HFFc6 (cell line): ENCODE results near the gene SGMS1. TPM values are rescaled to one million over a fixed set of nuclear protein-coding genes. Genes with fewer than 3 reads are reported as not detected.

ENCODE experiments used
- DNase-seq: peaks from one replicate; pipeline ENCODE4 v3.0.0-alpha.2; 2018
- H3K27ac Mint-ChIP-seq: 2 replicates; pipeline ENCODE4 v1.8.0; 2020; ENCODE audit warnings: mild to moderate bottlenecking, mixed read lengths
- H3K27me3 Mint-ChIP-seq: 2 replicates; pipeline ENCODE4 v1.8.0; 2021; ENCODE audit warnings: mild to moderate bottlenecking, moderate library complexity, mixed read lengths; ENCODE audit not compliant: insufficient read depth
- H3K36me3 Mint-ChIP-seq: 2 replicates; pipeline ENCODE4 v1.8.0; 2021; ENCODE audit warnings: low read depth, mixed read lengths
- H3K4me1 Mint-ChIP-seq: 2 replicates; pipeline ENCODE4 v1.8.0; 2020; ENCODE audit warnings: low read depth, mixed read lengths
- H3K4me3 Mint-ChIP-seq: 2 replicates; pipeline ENCODE4 v1.8.0; 2020; ENCODE audit warnings: mild to moderate bottlenecking, moderate library complexity, mixed read lengths
- H3K9me3 Mint-ChIP-seq: 2 replicates; pipeline ENCODE4 v1.8.0; 2020; ENCODE audit warnings: mild to moderate bottlenecking, mixed read lengths
- CTCF ChIP-seq: fragments of 200-600 bp; sonication (generic); IDR thresholded peaks from 2 replicates; pipeline ENCODE4 v1.5.0; 2021; ENCODE audit warnings: antibody characterized with exemption, mild to moderate bottlenecking
- total RNA-seq, 6 experiments: library from RNA; stranded (reverse); fragmentation: NEBNext Ultra II Directional; extraction: Animal tissue kit (Norgen Biotek cat#: 25700); gene quantifications; 2 replicates in 1 of 6; 3 replicates in 5 of 6; pipeline ENCODE4 v1.2.3, GENCODE V29; 2021

The SGMS1 gene
- total RNA-seq, 6 experiments from 2014 or later = 19.6 to 27.5 (median 24.6) TPM

DNA sequence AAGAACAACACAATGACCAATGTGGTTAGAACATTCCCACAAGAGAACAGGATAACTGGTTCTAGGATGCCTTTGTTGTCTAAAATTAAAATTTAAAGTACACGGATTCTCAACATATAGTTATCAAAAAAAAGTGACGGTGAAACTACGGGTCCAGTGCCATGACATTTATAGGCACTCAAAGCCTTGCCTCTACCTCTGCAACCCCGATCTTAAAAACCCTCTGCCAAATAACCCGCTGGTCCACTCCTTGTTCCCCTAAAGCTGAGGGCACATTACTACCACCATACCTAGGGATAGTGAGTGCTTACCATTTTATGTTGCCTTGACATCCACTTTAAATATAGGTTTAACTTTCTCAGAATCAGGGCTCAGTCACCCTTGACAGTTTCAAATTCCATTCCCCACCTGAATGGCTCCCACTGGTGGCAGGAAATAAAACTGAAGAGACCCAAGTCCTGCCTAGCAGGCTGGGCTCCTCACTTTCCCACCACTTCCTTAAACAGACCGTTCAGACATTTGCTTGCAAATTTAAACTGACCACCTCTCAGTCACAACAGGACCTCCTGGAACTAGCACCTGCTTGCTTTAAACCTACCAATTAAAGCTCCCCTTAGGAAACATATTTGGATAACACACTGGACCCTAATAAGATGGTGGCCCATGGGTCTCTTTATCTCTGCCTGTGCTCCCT is 202.6 kb downstream of the SGMS1 start:
- Mint-ChIP-seq H3K4me3 (no peak overlapping the region), H3K36me3 (no peaks in the 10 kb centered on the region; the same call in 1 of the 2 replicates), H3K9me3 (no peaks in the 10 kb centered on the region), H3K4me1 (peaks cover 50% of the 10 kb centered on the region), H3K27ac (no peak overlapping the region; the same call in 1 of the 2 replicates), H3K27me3 (no peaks in the 10 kb centered on the region)
- peak; percentile 86 for TF ChIP-seq CTCF
- DNase-seq = no peak

DNA sequence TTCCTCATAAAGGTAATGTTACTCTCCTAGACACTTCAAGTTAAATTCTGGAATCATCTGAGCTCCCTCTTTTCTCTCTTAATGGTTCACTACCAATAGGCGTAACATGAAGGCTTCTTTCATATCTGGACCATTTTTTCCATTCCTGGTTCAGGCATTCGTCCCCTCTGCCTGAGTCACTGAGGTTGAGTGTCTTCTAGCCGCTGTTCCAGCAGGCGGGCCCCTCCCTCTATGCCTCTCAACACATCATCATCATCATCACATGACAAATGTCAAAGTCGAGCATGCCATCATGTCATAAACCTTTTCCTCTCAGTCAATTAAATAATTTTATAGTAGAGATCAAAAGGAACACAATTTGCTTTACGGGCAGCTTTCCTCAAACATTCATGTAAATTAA is 203.6 kb downstream of the SGMS1 start:
- Mint-ChIP-seq H3K27me3 (no peaks in the 10 kb centered on the region), H3K9me3 (no peaks in the 10 kb centered on the region), H3K4me3 (no peak overlapping the region), H3K27ac (no peak overlapping the region; the same call in 1 of the 2 replicates), H3K36me3 (no peaks in the 10 kb centered on the region; the same call in 1 of the 2 replicates), H3K4me1 (peaks cover 60% of the 10 kb centered on the region)
- DNase-seq = no peak
- no peak for TF ChIP-seq CTCF

DNA sequence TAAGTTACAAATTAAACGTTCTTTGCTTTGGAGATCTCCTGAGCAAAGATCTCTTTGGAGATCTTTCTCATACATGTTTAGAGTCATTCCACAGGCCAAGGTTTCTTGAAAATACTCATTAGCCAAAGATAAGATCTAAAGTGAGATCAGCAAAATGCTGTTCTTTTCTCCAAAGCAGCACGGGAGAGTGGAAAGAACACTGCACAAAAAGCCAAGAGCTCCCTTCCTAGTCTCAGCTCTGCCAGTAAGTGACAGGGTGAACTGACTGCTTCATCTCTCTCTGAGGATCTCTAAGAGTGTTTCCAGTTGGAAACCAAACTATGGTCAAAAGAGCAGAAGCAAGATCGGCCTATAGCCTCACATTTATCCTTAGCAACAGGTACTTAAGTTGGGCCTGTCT is 204.0 kb downstream of the SGMS1 start:
- Mint-ChIP-seq H3K27ac (no peak overlapping the region; the same call in none of the 2 replicates), H3K4me3 (no peak overlapping the region), H3K36me3 (no peaks in the 10 kb centered on the region; the same call in 1 of the 2 replicates), H3K4me1 (peaks cover 64% of the 10 kb centered on the region), H3K27me3 (no peaks in the 10 kb centered on the region), H3K9me3 (no peaks in the 10 kb centered on the region)
- DNase-seq = no peak
- no peak for TF ChIP-seq CTCF

DNA sequence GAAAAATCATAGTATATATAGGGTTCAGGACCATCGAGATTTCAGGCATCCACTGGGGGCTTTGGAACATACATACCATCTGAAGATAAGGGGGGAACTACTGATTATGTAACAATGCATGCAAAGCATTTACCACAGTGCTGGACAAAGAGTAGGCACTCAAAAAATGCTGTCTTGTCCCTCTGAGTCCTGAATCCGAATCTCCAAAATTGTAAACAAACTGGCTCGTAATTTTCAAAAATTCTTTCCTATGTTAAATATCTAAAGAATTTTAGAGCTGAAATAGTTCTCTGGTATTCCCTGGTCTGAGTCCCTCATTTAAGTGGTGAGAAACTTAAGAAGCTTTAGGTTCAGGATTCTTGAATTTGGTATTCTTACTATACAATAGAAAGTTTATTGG is 204.7 kb downstream of the SGMS1 start:
- TF ChIP-seq CTCF = no peak
- Mint-ChIP-seq H3K9me3 (no peaks in the 10 kb centered on the region), H3K36me3 (no peaks in the 10 kb centered on the region; the same call in 1 of the 2 replicates), H3K27me3 (no peaks in the 10 kb centered on the region), H3K27ac (peak overlapping the region; percentile 90), H3K4me1 (peaks cover 71% of the 10 kb centered on the region), H3K4me3 (peak overlapping the region; percentile 91)
- DNase-seq = no peak

DNA sequence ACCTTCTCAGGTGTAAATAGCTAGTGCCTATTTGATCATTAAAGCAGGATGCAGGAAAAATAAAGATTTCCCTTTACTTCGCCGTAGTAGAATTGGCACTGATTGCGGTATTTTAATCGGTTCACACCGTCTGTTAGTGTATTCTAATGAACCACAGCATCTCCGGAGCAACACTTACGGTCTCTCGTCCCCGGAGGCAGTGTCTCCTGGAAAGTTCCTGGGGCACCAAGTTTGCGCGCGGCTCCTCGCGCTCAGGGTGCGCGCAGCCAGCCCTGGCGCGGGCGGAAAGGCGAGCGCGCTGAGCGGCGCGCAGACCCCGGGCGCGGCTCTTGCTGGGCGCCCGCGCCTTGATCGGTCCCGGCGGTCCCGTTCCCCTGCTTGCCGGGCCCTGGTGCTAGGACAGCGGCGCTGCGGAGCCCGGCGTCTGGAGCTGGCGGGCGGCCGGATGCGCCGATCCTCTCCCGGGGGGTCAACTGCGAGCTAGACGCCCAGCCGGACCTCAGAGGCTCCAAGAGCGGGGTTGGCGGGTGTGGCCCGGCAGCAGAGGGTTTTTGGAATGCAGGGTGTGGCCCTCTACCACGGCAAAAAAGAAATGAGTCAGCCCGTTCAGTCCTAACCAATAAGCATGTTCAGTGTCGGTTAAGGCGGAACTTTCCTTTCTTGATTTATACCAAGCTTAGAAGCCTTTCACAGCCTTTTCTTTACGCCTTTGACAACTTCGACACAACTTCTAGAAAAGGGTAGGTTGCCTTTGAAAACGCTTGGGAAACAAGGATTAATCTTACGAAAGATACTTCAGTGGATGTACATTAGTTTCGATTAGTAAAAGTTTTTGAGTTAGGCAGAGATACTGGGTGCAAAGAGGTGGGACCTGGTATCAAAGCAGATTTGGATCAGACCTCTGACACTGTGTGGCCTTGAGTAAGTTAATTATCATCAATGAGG is 205.6 kb downstream of the SGMS1 start:
- DNase-seq = peak; percentile 88
- peaks cover 78% of the 10 kb centered on the region for H3K4me1 Mint-ChIP-seq
- H3K4me3 Mint-ChIP-seq = peak overlapping the region; percentile 91
- peak; percentile 5; the same call in 1 of the 2 replicates for TF ChIP-seq CTCF
- H3K36me3 Mint-ChIP-seq = no peaks in the 10 kb centered on the region; the same call in 1 of the 2 replicates
- peak overlapping the region; percentile 90 for H3K27ac Mint-ChIP-seq
- no peaks in the 10 kb centered on the region for H3K27me3 Mint-ChIP-seq
- no peaks in the 10 kb centered on the region for H3K9me3 Mint-ChIP-seq
